HepG2 (cell line): ENCODE results near the gene LMNA. TPM values are rescaled to one million over a fixed set of nuclear protein-coding genes. Genes with fewer than 3 reads are reported as not detected.

Experiments used
- ARID5B ChIP-seq: IDR thresholded peaks from 2 replicates; pipeline ENCODE4 v1.4.0; 2020; ENCODE audit warnings: mild to moderate bottlenecking, missing genetic modification reagents
- ATRX ChIP-seq: sonication (generic); formaldehyde crosslinking; IDR thresholded peaks from 2 replicates; pipeline ENCODE4 v1.4.0; 2020; ENCODE audit warnings: missing genetic modification reagents, borderline replicate concordance
- BHLHE40 ChIP-seq: IDR thresholded peaks from 2 replicates; pipeline ENCODE4 v1.6.1; 2011; ENCODE audit warnings: low read length, improper control_type of control experiment
- DMAP1 ChIP-seq: IDR thresholded peaks from 2 replicates; pipeline ENCODE4 v1.6.1; 2016
- GMEB1 ChIP-seq: sonication (generic); formaldehyde crosslinking; IDR thresholded peaks from 2 replicates; pipeline ENCODE4 v1.5.1; 2020; ENCODE audit warnings: missing genetic modification reagents, mild to moderate bottlenecking, borderline replicate concordance
- IKZF1 ChIP-seq: fragments of 450-650 bp; IDR thresholded peaks from 2 replicates; pipeline ENCODE4 v1.7.1; 2016
- KDM2A ChIP-seq: sonication (generic); formaldehyde crosslinking; IDR thresholded peaks from 2 replicates; pipeline ENCODE4 v1.4.0; 2020; ENCODE audit warnings: low read depth, missing genetic modification reagents, borderline replicate concordance
- NAIF1 ChIP-seq: sonication (generic); formaldehyde crosslinking; IDR thresholded peaks from 2 replicates; pipeline ENCODE4 v1.5.0; 2020; ENCODE audit warnings: mild to moderate bottlenecking, missing genetic modification reagents, borderline replicate concordance
- NCOA2 ChIP-seq: sonication (generic); formaldehyde crosslinking; IDR thresholded peaks from 2 replicates; pipeline ENCODE4 v1.8.0; 2022; ENCODE audit warnings: inconsistent platforms
- PHF20 ChIP-seq: sonication (generic); formaldehyde crosslinking; IDR thresholded peaks from 2 replicates; pipeline ENCODE4 v1.5.0; 2020; ENCODE audit warnings: mild to moderate bottlenecking, missing genetic modification reagents
- SOX13 ChIP-seq, 3 experiments: fragments of 450-650 bp in 1 of 3; sonication (generic) in 1 of 3; formaldehyde crosslinking in 1 of 3; IDR thresholded peaks in 2 of 3; conservative IDR thresholded peaks in 1 of 3; 2 replicates each; pipeline versions ENCODE4 v1.5.0 to v1.6.1; 2016 to 2020; ENCODE audit warnings: antibody characterized with exemption in 1 of 3, mild to moderate bottlenecking in 1 of 3, missing compliant biosample characterization in 1 of 3, missing genetic modification reagents in 1 of 3, moderate library complexity in 1 of 3
- THAP11 ChIP-seq: IDR thresholded peaks from 2 replicates; pipeline ENCODE4 v1.6.1; 2016; ENCODE audit warnings: missing biosample characterization, missing genetic modification reagents
- YY1 ChIP-seq: IDR thresholded peaks from 2 replicates; pipeline ENCODE4 v1.6.1; 2011; ENCODE audit warnings: low read length, low read depth, moderate library complexity, mild to moderate bottlenecking; ENCODE audit not compliant: insufficient read depth, insufficient replicate concordance
- ZBTB10 ChIP-seq: sonication (generic); formaldehyde crosslinking; IDR thresholded peaks from 2 replicates; pipeline ENCODE4 v1.4.0; 2020; ENCODE audit warnings: missing genetic modification reagents, borderline replicate concordance
- ZFP36L2 ChIP-seq: sonication (generic); formaldehyde crosslinking; IDR thresholded peaks from 2 replicates; pipeline ENCODE4 v1.4.0; 2020; ENCODE audit warnings: missing genetic modification reagents
- ZNF792 ChIP-seq: IDR thresholded peaks from 2 replicates; pipeline ENCODE4 v1.6.1; 2016
- ZSCAN31 ChIP-seq: sonication (generic); formaldehyde crosslinking; IDR thresholded peaks from 2 replicates; pipeline ENCODE4 v1.5.0; 2020; ENCODE audit warnings: low read depth, mild to moderate bottlenecking, missing genetic modification reagents
- ZSCAN9 ChIP-seq: IDR thresholded peaks from 2 replicates; pipeline ENCODE4 v1.6.1; 2016; ENCODE audit warnings: borderline replicate concordance
- polyA plus RNA-seq, 8 experiments: library from polyadenylated mRNA; depleted of rRNA in 3 of 8; stranded (reverse) in 7 of 8; unstranded in 1 of 8; fragments of >200 nt; fragmentation: Illumina TruSeq in 4 of 8; extraction: Trizol in 4 of 8; gene quantifications; 2 replicates each; pipeline versions ENCODE4 v1.2.1 to v1.2.3, GENCODE V29; 2011 to 2016; ENCODE audit warnings: low read depth in 4 of 8, missing spikeins in 1 of 8, mixed read lengths in 1 of 8; ENCODE audit not compliant: insufficient read depth in 1 of 8
- total RNA-seq, 5 experiments: library from RNA; depleted of rRNA; stranded (reverse); fragments of >200 nt; fragmentation: Illumina TruSeq; extraction: Trizol; gene quantifications; 2 replicates each; pipeline ENCODE4 v1.2.3, GENCODE V29; 2016; ENCODE audit warnings: low read depth in 1 of 5

The LMNA gene
- total and polyA plus RNA-seq, 2 of the 13 experiments (the other 11 are each of a cell fraction or from before 2014, with no cell fraction given): 107 to 225 TPM

GRCh38 chr1:156146020-156146768 is 31.7 kb downstream of the LMNA start (continued):
- TF ChIP-seq ARID5B (CRISPR knock-in tag): peak; percentile 42; the same call in 1 of the 2 replicates
- TF ChIP-seq KDM2A (CRISPR knock-in tag): peak; percentile 37; the same call in 1 of the 2 replicates
- TF ChIP-seq BHLHE40: peak; percentile 71
- peak; percentile 34; the same call in 1 of the 2 replicates for TF ChIP-seq DMAP1 (CRISPR knock-in tag)
- TF ChIP-seq NAIF1 (CRISPR knock-in tag): no peak
- TF ChIP-seq IKZF1: no peak
- 0 out of 2 replicates have a peak, but pooled peaks have one; percentile 11 for TF ChIP-seq NCOA2
- TF ChIP-seq ZBTB10 (CRISPR knock-in tag): no peak
- 0 out of 2 replicates have a peak, but pooled peaks have one; percentile 20 for TF ChIP-seq ZSCAN9 (CRISPR knock-in tag)
- peak; percentile 45; the same call in 1 of the 2 replicates for TF ChIP-seq ZNF792 (CRISPR knock-in tag)
- no peak for TF ChIP-seq PHF20 (CRISPR knock-in tag)
- TF ChIP-seq ZFP36L2 (CRISPR knock-in tag): no peak
- peak; percentile 41; the same call in 1 of the 2 replicates for TF ChIP-seq THAP11 (CRISPR knock-in tag)
- peak; percentile 45 for TF ChIP-seq ZSCAN31 (CRISPR knock-in tag)
- no peak for TF ChIP-seq ATRX
- TF ChIP-seq YY1: peak; percentile 30
- TF ChIP-seq GMEB1 (CRISPR knock-in tag): peak; percentile 18; the same call in 1 of the 2 replicates
- TF ChIP-seq SOX13 (IDR thresholded peaks at IDR 0.05): no peak
- TF ChIP-seq SOX13 (CRISPR knock-in tag; conservative IDR thresholded peaks at IDR 0.05 in 1 of 2, IDR thresholded peaks at IDR 0.05 in 1 of 2): peak in 1 of 2 experiments; percentile 51; a peak in 1 of 4 replicates
